ENCODE data around the gene ZRANB3. TPM values are rescaled to one million over a fixed set of nuclear protein-coding genes. Genes with fewer than 3 reads are reported as not detected.
"Not testable (repeated sequence)": the region's sequence is repeated elsewhere in the genome, so short reads cannot be mapped to it uniquely, and the experiment has no call there.

Gene ZRANB3
- total and polyA plus RNA-seq, 2 donors (not counting 1 experiment from before 2014, with no cell fraction given), result 4.8 to 7.4 TPM

GRCh38 chr2:135093670-135094330 lies 437.2 kb downstream of the ZRANB3 start:
- Histone ChIP-seq H3K9ac (ENCODE audit: insufficient read depth, low read length) (no peak overlapping the region), H2AFZ (ENCODE audit: low read length) (no peak overlapping the region), H3K27ac (ENCODE audit: insufficient read depth, low read length) (no peak overlapping the region), H3K4me3 (replicated peaks in 1 of 4; ENCODE audit: control extremely low read depth in 1 of 4, insufficient read depth in 1 of 4, low read depth in 3 of 4, low read length in 4 of 4) (no peak overlapping the region), H3K27me3 (ENCODE audit: control insufficient read depth, insufficient read depth, low read length) (no peaks in the 10 kb centered on the region), H4K20me1 (ENCODE audit: control insufficient read depth, extremely low read depth, insufficient read depth, low read length) (no peaks in the 10 kb centered on the region), H3K4me2 (ENCODE audit: extremely low read depth, insufficient read depth, low read length) (no peak overlapping the region), H3K79me2 (ENCODE audit: control insufficient read depth, insufficient read depth, low read length) (peaks cover 2% of the 10 kb centered on the region), H3K9me3 (ENCODE audit: control insufficient read depth, insufficient read depth, low read depth, low read length) (no peaks in the 10 kb centered on the region), H3K36me3 (ENCODE audit: control insufficient read depth, insufficient read depth, low read length) (no peaks in the 10 kb centered on the region), H3K4me1 (ENCODE audit: control insufficient read depth, extremely low read depth, insufficient read depth, low read length) (no peaks in the 10 kb centered on the region)
- TF ChIP-seq EZH2 (IDR thresholded peaks at IDR 0.05; ENCODE audit: low read length, missing control alignments), result no peak
- TF ChIP-seq CTCF (conservative IDR thresholded peaks at IDR 0.05 in 1 of 2, IDR thresholded peaks at IDR 0.05 in 1 of 2; ENCODE audit: low read depth in 1 of 2, low read length in 2 of 2), result no peak
- DNase-seq (ENCODE audit: low read depth in 2 of 2), result no peak

GRCh38 chr2:135093193-135093592 lies 437.8 kb downstream of the ZRANB3 start:
- TF ChIP-seq EZH2 (IDR thresholded peaks at IDR 0.05; ENCODE audit: low read length, missing control alignments), result no peak
- TF ChIP-seq CTCF (conservative IDR thresholded peaks at IDR 0.05 in 1 of 2, IDR thresholded peaks at IDR 0.05 in 1 of 2; ENCODE audit: low read depth in 1 of 2, low read length in 2 of 2), result no peak
- DNase-seq (ENCODE audit: low read depth in 2 of 2), result no peak
- Histone ChIP-seq H3K9me3 (ENCODE audit: control insufficient read depth, insufficient read depth, low read depth, low read length) (no peaks in the 10 kb centered on the region), H3K9ac (ENCODE audit: insufficient read depth, low read length) (no peak overlapping the region), H3K36me3 (ENCODE audit: control insufficient read depth, insufficient read depth, low read length) (no peaks in the 10 kb centered on the region), H3K4me3 (replicated peaks in 1 of 4; ENCODE audit: control extremely low read depth in 1 of 4, insufficient read depth in 1 of 4, low read depth in 3 of 4, low read length in 4 of 4) (no peak overlapping the region), H3K4me2 (ENCODE audit: extremely low read depth, insufficient read depth, low read length) (no peak overlapping the region), H4K20me1 (ENCODE audit: control insufficient read depth, extremely low read depth, insufficient read depth, low read length) (no peaks in the 10 kb centered on the region), H2AFZ (ENCODE audit: low read length) (no peak overlapping the region), H3K4me1 (ENCODE audit: control insufficient read depth, extremely low read depth, insufficient read depth, low read length) (no peaks in the 10 kb centered on the region), H3K79me2 (ENCODE audit: control insufficient read depth, insufficient read depth, low read length) (peaks cover 2% of the 10 kb centered on the region), H3K27me3 (ENCODE audit: control insufficient read depth, insufficient read depth, low read length) (no peaks in the 10 kb centered on the region), H3K27ac (ENCODE audit: insufficient read depth, low read length) (no peak overlapping the region)

GRCh38 chr2:135091681-135092080 lies 439.3 kb downstream of the ZRANB3 start:
- H3K4me1 ChIP-seq (ENCODE audit: control insufficient read depth, extremely low read depth, insufficient read depth, low read length), result no peaks in the 10 kb centered on the region
- H3K27me3 ChIP-seq (ENCODE audit: control insufficient read depth, insufficient read depth, low read length), result no peaks in the 10 kb centered on the region
- H3K4me2 ChIP-seq (ENCODE audit: extremely low read depth, insufficient read depth, low read length), result no peak overlapping the region
- TF ChIP-seq EZH2 (IDR thresholded peaks at IDR 0.05; ENCODE audit: low read length, missing control alignments) (no peak), CTCF (conservative IDR thresholded peaks at IDR 0.05 in 1 of 2, IDR thresholded peaks at IDR 0.05 in 1 of 2; ENCODE audit: low read depth in 1 of 2, low read length in 2 of 2) (no peak)
- H3K9me3 ChIP-seq (ENCODE audit: control insufficient read depth, insufficient read depth, low read depth, low read length), result no peaks in the 10 kb centered on the region
- DNase-seq (ENCODE audit: low read depth in 2 of 2), result no peak
- no peak overlapping the region for H3K4me3 ChIP-seq (replicated peaks in 1 of 4; ENCODE audit: control extremely low read depth in 1 of 4, insufficient read depth in 1 of 4, low read depth in 3 of 4, low read length in 4 of 4)
- H3K9ac ChIP-seq (ENCODE audit: insufficient read depth, low read length), result no peak overlapping the region
- H2AFZ ChIP-seq (ENCODE audit: low read length), result no peak overlapping the region
- no peaks in the 10 kb centered on the region for H4K20me1 ChIP-seq (ENCODE audit: control insufficient read depth, extremely low read depth, insufficient read depth, low read length)
- H3K27ac ChIP-seq (ENCODE audit: insufficient read depth, low read length), result no peak overlapping the region
- H3K36me3 ChIP-seq (ENCODE audit: control insufficient read depth, insufficient read depth, low read length), result no peaks in the 10 kb centered on the region
- H3K79me2 ChIP-seq (ENCODE audit: control insufficient read depth, insufficient read depth, low read length), result peaks cover 4% of the 10 kb centered on the region

- not testable (repeated sequence) for DNase-seq (ENCODE audit: low read depth in 2 of 2); H4K20me1 ChIP-seq (ENCODE audit: control insufficient read depth, extremely low read depth, insufficient read depth, low read length); H3K4me3 ChIP-seq (replicated peaks in 1 of 4; ENCODE audit: control extremely low read depth in 1 of 4, insufficient read depth in 1 of 4, low read depth in 3 of 4, low read length in 4 of 4)
Observed at GRCh38 chr2:135089597-135089996, 441.4 kb downstream of the ZRANB3 start.

More at GRCh38 chr2:135089597-135089996, 441.4 kb downstream of the ZRANB3 start:
- peaks cover 12% of the 10 kb centered on the region for H3K79me2 ChIP-seq (ENCODE audit: control insufficient read depth, insufficient read depth, low read length)
- not testable (repeated sequence) for H3K27ac ChIP-seq (ENCODE audit: insufficient read depth, low read length); H3K4me1 ChIP-seq (ENCODE audit: control insufficient read depth, extremely low read depth, insufficient read depth, low read length); H3K27me3 ChIP-seq (ENCODE audit: control insufficient read depth, insufficient read depth, low read length); H2AFZ ChIP-seq (ENCODE audit: low read length); H3K9me3 ChIP-seq (ENCODE audit: control insufficient read depth, insufficient read depth, low read depth, low read length); H3K36me3 ChIP-seq (ENCODE audit: control insufficient read depth, insufficient read depth, low read length); H3K4me2 ChIP-seq (ENCODE audit: extremely low read depth, insufficient read depth, low read length); H3K9ac ChIP-seq (ENCODE audit: insufficient read depth, low read length)
